GM18909 (cell line): ENCODE data around the gene TRAPPC1.

Experiments
- ATAC-seq: cut with Tn5 transposase; IDR thresholded peaks from one replicate; pipeline ENCODE4 v1.9.1; 2021; ENCODE audit warnings: mild to moderate bottlenecking; ENCODE audit not compliant: unreplicated experiment, poor library complexity

TRAPPC1 gene

DNA sequence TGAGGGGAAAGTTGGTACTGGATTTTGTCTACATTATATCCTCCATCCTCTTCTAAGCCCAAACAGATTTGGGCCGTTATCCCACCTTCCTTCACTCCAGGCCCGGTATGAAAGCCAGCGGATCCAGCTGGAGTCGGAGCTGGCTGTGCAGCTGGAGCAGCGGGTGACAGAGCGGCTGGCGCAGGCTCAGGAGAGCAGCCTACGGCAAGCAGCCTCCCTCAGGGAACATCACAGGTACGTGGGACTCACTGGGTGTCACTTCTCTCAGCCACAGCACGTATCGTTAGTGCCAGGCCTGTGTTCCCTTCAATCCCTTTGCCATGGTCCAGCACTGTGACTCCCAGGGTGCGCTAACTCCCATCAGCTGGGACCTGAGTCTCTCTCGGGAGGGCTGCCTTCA lies 11.5 kb upstream of the TRAPPC1 start:
- ATAC-seq: no peak

GRCh38 chr17:7940743-7941142 lies 9.0 kb upstream of the TRAPPC1 start:
- no peak for ATAC-seq

DNA sequence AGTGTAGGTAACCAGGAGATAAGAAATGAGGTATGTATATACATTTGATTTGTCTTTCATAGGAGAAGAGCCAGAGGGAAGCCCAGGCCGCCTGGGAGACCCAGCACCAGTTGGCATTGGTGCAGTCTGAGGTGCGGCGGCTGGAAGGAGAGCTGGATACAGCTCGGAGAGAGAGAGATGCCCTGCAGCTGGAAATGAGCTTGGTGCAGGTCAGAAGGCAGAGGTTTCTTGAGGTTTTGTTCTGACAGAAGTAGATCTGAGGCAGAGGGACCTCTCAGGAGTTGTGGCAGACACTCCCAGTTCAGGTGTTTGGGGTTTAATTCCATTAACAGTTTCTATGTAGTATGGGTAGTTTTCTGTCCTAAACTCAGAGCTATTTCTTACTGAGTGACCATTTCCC lies 8.3 kb upstream of the TRAPPC1 start:
- no peak for ATAC-seq

DNA sequence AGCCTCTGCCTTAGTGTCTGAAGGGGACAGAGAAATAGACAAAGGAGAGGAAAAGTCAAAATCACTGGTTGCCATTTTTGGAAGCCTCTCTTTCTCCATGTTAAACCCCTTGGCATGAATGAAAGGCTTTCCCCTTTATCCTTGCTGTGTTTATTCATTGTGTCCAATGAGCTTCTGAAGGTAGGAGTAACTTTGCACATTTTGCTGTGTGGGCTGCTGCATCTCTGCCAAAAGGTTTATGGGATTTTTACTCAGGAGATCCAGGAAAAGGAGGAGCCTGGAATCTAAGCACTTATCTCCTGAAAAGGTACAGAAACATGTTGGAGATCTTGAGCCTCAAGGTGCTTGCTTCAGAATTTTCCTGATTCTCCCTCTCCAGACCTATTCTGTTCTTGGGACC lies 4.1 kb upstream of the TRAPPC1 start:
- no peak for ATAC-seq

GRCh38 chr17:7932949-7933348 lies 1.2 kb upstream of the TRAPPC1 start:
- ATAC-seq: no peak

DNA sequence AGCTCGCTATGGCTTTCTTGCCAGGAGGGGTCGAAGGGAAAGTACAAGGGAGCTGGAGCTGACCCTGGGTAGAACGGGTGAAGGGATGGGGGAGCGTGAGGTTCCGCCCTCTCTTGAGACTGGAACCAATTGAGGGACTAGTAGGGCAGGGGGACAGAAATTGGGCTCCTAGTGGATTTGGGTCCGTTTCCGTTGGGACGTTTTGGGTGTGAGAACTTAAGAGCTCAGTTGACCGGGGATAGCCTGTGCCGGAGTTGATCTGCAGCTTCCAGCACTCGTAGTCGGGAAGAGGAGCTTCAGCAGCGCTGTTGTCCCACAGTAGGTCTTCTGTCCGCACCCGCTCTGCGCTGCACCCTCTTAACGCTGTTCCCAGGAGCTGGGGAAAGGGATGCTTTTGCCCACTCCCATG lies 741 bp upstream of the TRAPPC1 start:
- peak; percentile 7 for ATAC-seq

DNA sequence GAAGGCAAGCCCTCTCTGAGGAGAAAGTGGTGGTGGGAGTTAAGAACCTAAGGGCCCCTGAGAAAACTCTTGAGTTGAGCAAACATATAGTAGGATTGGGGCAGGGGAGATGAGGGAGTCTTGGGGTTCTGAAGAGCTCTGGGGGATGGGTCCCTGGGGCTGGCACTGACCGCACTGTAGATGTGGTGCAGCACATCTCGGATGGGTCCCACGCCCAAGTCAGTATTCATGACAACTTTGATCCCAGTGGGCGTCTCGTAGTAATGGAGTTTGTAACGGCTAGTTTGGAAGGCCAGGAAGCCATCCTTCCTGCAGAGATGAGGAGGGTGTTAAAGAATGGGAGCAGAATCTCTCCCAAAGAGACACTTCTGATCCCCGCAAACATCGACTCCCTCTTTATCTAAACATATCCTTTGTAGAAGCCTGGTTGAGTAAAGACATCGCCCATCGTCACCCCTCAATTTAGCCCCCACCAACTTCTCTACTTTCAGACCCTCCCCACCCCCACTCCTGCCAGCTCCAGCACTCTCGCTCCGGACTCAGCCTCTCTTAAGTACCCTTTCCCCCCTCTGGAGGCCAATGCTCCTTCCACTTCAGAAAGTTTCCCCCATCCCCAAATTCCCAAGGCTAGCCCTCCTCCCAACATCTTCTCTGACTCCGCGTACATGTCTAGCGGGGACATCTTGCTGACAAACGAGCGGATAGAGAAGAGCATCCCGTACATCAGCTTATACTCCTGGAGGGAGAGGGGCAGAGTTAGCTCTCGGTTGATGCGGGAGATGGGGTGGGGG lies 710 bp downstream of the TRAPPC1 start:
- ATAC-seq: no peak

GRCh38 chr17:7929158-7930023 lies 2.4 kb downstream of the TRAPPC1 start, which contains the start of gene KCNAB3:
Gene KCNAB3 (minus strand): TSS chr17:7929856. CDS start chr17:7929435, 421 bp downstream.
- no peak for ATAC-seq

- no peak for ATAC-seq
Observed at GRCh38 chr17:7927596-7927995, 4.2 kb downstream of the TRAPPC1 start.

DNA sequence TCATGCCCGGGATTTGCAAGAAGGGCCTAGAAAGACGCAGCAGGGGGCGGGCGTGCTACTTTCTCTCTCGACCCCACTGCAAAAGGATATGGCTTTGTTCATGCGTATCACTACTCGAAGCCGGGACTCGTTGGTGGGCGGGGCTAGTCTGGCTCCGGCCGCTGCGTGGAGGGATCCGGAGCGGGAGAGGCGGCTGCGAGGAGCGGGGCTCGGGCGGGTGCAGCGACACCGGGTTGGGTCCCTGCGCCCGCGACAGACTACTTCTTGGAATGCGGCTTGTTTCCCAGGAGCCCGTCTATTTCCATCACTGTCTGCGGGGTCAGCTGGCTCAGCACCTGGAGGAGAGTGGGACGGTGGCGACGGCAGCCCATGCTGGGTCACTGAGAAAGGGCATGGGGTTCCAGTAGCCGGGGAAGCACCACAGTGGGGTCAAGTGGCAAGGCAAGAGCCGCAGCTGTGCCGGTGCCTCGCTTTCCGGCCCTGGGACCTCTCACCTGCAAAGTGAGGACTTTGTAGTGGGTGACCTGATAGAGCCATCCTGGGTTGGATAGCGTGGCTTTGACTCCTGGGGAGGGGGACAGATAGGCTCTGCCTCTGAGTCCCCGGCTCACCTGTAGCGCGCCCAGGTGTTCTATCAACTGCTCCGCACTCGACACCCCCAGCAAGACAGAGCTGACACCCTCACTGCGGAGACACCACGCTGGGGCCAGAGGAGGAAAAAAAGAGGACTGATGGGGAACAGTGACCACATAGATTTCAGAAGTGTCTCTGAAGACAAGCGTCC lies 8.7 kb downstream of the TRAPPC1 start:
- no peak for ATAC-seq

GRCh38 chr17:7922269-7922844 lies 9.4 kb downstream of the TRAPPC1 start:
- no peak for ATAC-seq

- ATAC-seq: no peak
Observed at GRCh38 chr17:7916808-7917207, 14.9 kb downstream of the TRAPPC1 start.

- ATAC-seq: no peak
Observed at GRCh38 chr17:7916385-7916682, 15.4 kb downstream of the TRAPPC1 start.

- peak; percentile 73 for ATAC-seq
Observed at GRCh38 chr17:7915611-7916384, 15.9 kb downstream of the TRAPPC1 start, which contains the start of gene RNF227. Gene RNF227 (minus strand): TSS chr17:7916289. CDS start chr17:7916195, 94 bp downstream.

GRCh38 chr17:7915179-7915610 lies 16.6 kb downstream of the TRAPPC1 start:
- ATAC-seq: peak; percentile 8

- no peak for ATAC-seq
Observed at GRCh38 chr17:7912927-7913524, 18.7 kb downstream of the TRAPPC1 start.

GRCh38 chr17:7911116-7911515 lies 20.6 kb downstream of the TRAPPC1 start:
- ATAC-seq: no peak

DNA sequence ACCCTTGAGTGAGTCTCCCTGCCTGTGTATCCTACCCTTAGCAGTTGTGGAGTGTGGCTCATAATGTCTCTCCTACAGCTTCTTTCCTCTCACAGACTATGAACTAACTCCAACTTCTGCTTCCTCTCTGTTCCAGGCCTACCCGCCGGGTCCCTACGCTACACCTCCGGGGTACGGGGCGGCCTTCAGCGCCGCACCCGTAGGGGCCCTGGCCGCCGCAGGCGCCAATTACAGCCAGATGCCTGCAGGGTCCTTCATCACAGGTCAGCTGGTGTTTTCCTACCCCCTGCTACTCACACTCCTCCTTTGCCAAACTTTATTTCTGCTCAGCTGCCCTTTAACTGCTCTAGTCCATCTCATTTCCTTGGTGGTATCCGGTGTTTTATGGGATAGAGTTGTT lies 21.0 kb downstream of the TRAPPC1 start:
- no peak for ATAC-seq

- ATAC-seq: no peak
Observed at GRCh38 chr17:7910281-7910680, 21.5 kb downstream of the TRAPPC1 start.
